H1 (cell line): ENCODE results near the gene LIPI. TPM values are rescaled to one million over a fixed set of nuclear protein-coding genes. Genes with fewer than 3 reads are reported as not detected.

Experiments used
- CHD1 ChIP-seq: IDR thresholded peaks from 2 replicates; pipeline ENCODE4 v1.6.1; 2012; ENCODE audit warnings: low read depth, low read length, improper control_type of control experiment
- EGR1 ChIP-seq: IDR thresholded peaks from 2 replicates; pipeline ENCODE4 v1.6.1; 2011; ENCODE audit warnings: low read depth, low read length, borderline replicate concordance
- EP300 ChIP-seq, 2 experiments: IDR thresholded peaks; 1 replicate in 1 of 2; 2 replicates in 1 of 2; pipeline ENCODE4 v1.6.1; 2011 to 2012; ENCODE audit warnings: low read depth in 2 of 2, low read length in 2 of 2, mild to moderate bottlenecking in 2 of 2, borderline replicate concordance in 1 of 2, inconsistent platforms in 1 of 2, moderate library complexity in 1 of 2
- GABPA ChIP-seq: IDR thresholded peaks from 2 replicates; pipeline ENCODE4 v1.6.1; 2011; ENCODE audit warnings: mild to moderate bottlenecking, low read length, moderate library complexity, borderline replicate concordance; ENCODE audit not compliant: insufficient read depth
- polyA plus RNA-seq, 7 experiments: library from polyadenylated mRNA; depleted of rRNA in 3 of 7; stranded (reverse) in 5 of 7; unstranded in 2 of 7; fragments of >200 nt in 5 of 7; fragments of 200-250 nt in 2 of 7; gene quantifications; 1 replicate in 5 of 7; 2 replicates in 1 of 7; 4 replicates in 1 of 7; pipeline versions ENCODE4 v1.2.1 to v1.2.3, GENCODE V29; 2011 to 2013; ENCODE audit warnings: missing spikeins in 2 of 7, mixed read lengths in 2 of 7
- total RNA-seq: library from RNA; stranded (reverse); fragmentation: NEBNext Ultra II Directional; extraction: Animal tissue kit (Norgen Biotek cat#: 25700); gene quantifications from 2 replicates; pipeline ENCODE4 v1.2.1, GENCODE V29; 2021

Gene LIPI
- total and polyA plus RNA-seq, 2 of the 8 experiments (the other 6 are each of a cell fraction or from before 2014, with no cell fraction given) = not detected

DNA sequence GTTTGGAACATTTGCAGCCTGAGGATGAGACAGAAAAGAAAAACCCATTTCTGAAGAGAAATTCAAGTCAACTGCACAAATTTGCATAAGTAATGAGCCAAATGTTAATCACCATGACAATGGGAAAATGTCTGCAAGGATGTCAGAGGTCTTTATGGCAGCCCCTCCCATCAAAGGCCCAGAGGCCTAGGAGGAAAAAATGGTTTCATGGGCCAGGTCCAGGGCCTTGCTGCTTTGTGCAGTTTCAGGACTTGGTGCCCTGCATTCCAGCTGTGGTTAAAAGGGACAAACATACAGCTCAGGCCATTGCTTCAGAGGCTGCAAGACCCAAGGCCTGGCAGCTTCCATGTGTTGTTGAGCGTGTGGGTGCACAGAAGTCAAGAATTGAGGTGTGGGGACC, 18.6 kb upstream of the LIPI start (continued):
- TF ChIP-seq GABPA (no peak), CHD1 (no peak), EP300 (IDR thresholded peaks at IDR 0.05; ENCODE audit: borderline replicate concordance in 1 of 2, low read depth in 2 of 2, low read length in 2 of 2) (no peak), EGR1 (no peak)
